Measurements from ENCODE around the gene PTGS1.

Gene PTGS1

DNA sequence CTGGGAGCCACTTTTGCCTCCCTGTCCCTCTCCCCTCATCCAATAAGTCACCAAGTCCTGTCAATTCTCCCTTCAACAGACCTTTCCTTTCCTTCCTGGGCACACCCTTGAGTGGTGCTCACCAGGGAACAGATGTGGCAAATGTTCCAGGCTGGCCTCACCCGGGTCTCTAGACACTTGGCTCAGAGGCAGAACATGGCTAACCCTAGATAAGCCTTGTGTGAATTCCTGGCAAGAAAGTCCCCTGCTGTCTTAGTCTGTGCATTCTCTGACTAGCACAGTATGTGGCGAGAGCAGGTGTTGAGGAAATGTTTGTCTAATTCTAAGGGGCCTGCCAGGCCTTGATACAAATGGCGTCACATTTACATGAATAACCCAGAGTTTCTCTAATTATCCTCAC is 41.2 kb upstream of the PTGS1 start:
- no peak for TF ChIP-seq TAF1 (IDR thresholded peaks at IDR 0.05; ENCODE audit: borderline replicate concordance, insufficient read depth, low read length)

DNA sequence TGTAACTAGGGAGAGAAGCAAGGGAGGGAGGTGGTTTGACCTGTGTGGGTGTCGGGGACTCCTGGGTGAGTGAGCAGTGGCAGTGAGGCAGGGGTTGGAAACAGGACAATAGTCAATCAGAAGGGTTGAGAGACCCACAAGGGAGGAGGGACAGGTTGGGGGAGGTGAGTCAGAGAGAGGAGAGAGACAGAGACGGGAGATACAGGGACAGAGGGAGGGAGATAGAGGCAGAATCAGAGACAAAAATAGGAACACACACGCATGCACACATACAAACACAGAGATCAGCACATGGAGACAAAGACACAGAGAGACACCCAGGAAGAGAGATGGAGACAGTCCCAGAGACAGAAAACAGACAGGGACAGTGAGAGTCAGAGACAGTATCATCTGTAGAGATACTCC is 39.3 kb upstream of the PTGS1 start:
- TF ChIP-seq POLR2AphosphoS5 (IDR thresholded peaks at IDR 0.05; ENCODE audit: low read depth, low read length) (no peak), SIN3A (IDR thresholded peaks at IDR 0.05; ENCODE audit: borderline replicate concordance, insufficient read depth, low read length) (no peak)

DNA sequence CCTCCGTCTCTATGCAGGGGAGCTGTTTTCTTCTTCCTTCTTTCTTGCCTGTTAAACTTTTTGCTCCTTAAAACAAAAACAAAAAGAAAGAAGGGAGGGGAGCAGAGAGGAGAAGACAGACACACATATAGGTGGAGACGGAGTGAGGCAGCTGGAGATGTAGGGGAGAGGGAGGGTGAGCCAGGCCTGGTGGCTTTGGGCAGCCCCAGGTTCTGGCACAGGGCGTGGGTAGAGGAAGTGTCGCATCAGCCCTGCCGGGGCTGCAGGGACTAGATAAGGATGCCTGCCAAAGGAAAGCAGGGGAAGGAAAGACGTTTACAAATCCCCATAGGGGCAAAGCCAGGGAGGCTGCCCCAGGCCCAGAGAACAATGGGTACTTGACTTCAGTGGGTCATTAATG is 38.7 kb upstream of the PTGS1 start:
- TF ChIP-seq TAF1 (IDR thresholded peaks at IDR 0.05; ENCODE audit: borderline replicate concordance, insufficient read depth, low read length): no peak

GRCh38 chr9:122332644-122333043 is 38.2 kb upstream of the PTGS1 start:
- no peak for TF ChIP-seq TAF1 (IDR thresholded peaks at IDR 0.05; ENCODE audit: borderline replicate concordance, insufficient read depth, low read length)
- TF ChIP-seq SIN3A (IDR thresholded peaks at IDR 0.05; ENCODE audit: borderline replicate concordance, insufficient read depth, low read length): no peak
- TF ChIP-seq POLR2AphosphoS5 (IDR thresholded peaks at IDR 0.05; ENCODE audit: low read depth, low read length): no peak
- TF ChIP-seq FOXP2 (optimal IDR thresholded peaks at IDR 0.05; ENCODE audit: borderline replicate concordance, extremely low read depth, extremely low read length, insufficient read depth): no peak
- no peak for TF ChIP-seq REST (IDR thresholded peaks at IDR 0.05; ENCODE audit: insufficient read depth in 1 of 2, low read depth in 2 of 2, low read length in 2 of 2)

- TF ChIP-seq SIN3A (IDR thresholded peaks at IDR 0.05; ENCODE audit: borderline replicate concordance, insufficient read depth, low read length): no peak
- TF ChIP-seq FOXP2 (optimal IDR thresholded peaks at IDR 0.05; ENCODE audit: borderline replicate concordance, extremely low read depth, extremely low read length, insufficient read depth): no peak
These were observed 37.5 kb upstream of the PTGS1 start for GRCh38 chr9:122333169-122333808.

- no peak for TF ChIP-seq FOXP2 (optimal IDR thresholded peaks at IDR 0.05; ENCODE audit: borderline replicate concordance, extremely low read depth, extremely low read length, insufficient read depth)
- TF ChIP-seq POLR2AphosphoS5 (IDR thresholded peaks at IDR 0.05; ENCODE audit: low read depth, low read length): no peak
- TF ChIP-seq SIN3A (IDR thresholded peaks at IDR 0.05; ENCODE audit: borderline replicate concordance, insufficient read depth, low read length): no peak
- TF ChIP-seq REST (IDR thresholded peaks at IDR 0.05; ENCODE audit: insufficient read depth in 1 of 2, low read depth in 2 of 2, low read length in 2 of 2): no peak
- TF ChIP-seq TAF1 (IDR thresholded peaks at IDR 0.05; ENCODE audit: borderline replicate concordance, insufficient read depth, low read length): no peak
These were observed 35.9 kb upstream of the PTGS1 start for GRCh38 chr9:122334916-122335315.

GRCh38 chr9:122336189-122336588 is 34.6 kb upstream of the PTGS1 start:
- TF ChIP-seq TAF1 (IDR thresholded peaks at IDR 0.05; ENCODE audit: borderline replicate concordance, insufficient read depth, low read length): no peak

- no peak for TF ChIP-seq TAF1 (IDR thresholded peaks at IDR 0.05; ENCODE audit: borderline replicate concordance, insufficient read depth, low read length)
- TF ChIP-seq POLR2AphosphoS5 (IDR thresholded peaks at IDR 0.05; ENCODE audit: low read depth, low read length): no peak
- no peak for TF ChIP-seq FOXP2 (optimal IDR thresholded peaks at IDR 0.05; ENCODE audit: borderline replicate concordance, extremely low read depth, extremely low read length, insufficient read depth)
- no peak for TF ChIP-seq REST (IDR thresholded peaks at IDR 0.05; ENCODE audit: insufficient read depth in 1 of 2, low read depth in 2 of 2, low read length in 2 of 2)
- TF ChIP-seq SIN3A (IDR thresholded peaks at IDR 0.05; ENCODE audit: borderline replicate concordance, insufficient read depth, low read length): no peak
These were observed 33.8 kb upstream of the PTGS1 start for GRCh38 chr9:122336866-122337555.
